GM12873 (cell line): Measurements from ENCODE around the gene RNF111.
A peak's percentile ranks its signal among the peaks of the same experiment; 100 is the strongest.

Experiments
- TF ChIP-seq, protein P1 (sequence below): IDR thresholded peaks from 2 replicates; pipeline ENCODE4 v1.5.1; 2012; ENCODE audit warnings: low read depth, mild to moderate bottlenecking, moderate library complexity, low read length, control low read depth; ENCODE audit not compliant: insufficient read depth; ENCODE audit errors: missing control alignments

Gene RNF111

DNA sequence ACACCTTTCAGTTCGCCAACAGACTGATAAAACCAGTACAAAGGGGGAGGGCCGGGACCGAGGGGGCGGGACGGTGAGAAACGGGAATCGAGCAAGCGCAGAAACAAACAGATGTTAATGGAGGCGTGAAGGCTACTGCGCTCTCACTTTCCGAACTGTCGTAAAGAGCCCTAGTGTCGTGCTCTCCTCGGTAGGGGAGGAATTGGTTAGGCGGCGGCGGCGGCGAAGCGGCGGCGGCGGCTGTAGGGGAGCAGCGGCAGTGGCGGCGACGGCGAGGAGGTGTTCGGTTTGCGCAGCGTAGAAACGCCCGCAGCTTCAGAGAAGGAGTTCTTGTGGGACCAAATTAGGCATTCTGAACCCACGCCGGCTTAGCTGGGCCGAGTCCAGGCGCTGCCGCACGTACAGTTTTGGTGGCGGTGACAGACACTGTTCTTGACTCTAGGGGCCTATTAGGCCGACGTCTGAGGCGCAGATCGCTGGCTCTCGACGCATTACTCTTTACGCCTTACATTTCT, at the start of gene RNF111:
RNF111 (plus strand) TSS at position 173 of the 515 bp plus-strand sequence. CDS start 43,160 bp downstream, outside the sequence.
- TF ChIP-seq, protein P1, sequence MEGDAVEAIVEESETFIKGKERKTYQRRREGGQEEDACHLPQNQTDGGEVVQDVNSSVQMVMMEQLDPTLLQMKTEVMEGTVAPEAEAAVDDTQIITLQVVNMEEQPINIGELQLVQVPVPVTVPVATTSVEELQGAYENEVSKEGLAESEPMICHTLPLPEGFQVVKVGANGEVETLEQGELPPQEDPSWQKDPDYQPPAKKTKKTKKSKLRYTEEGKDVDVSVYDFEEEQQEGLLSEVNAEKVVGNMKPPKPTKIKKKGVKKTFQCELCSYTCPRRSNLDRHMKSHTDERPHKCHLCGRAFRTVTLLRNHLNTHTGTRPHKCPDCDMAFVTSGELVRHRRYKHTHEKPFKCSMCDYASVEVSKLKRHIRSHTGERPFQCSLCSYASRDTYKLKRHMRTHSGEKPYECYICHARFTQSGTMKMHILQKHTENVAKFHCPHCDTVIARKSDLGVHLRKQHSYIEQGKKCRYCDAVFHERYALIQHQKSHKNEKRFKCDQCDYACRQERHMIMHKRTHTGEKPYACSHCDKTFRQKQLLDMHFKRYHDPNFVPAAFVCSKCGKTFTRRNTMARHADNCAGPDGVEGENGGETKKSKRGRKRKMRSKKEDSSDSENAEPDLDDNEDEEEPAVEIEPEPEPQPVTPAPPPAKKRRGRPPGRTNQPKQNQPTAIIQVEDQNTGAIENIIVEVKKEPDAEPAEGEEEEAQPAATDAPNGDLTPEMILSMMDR, result no peak

DNA sequence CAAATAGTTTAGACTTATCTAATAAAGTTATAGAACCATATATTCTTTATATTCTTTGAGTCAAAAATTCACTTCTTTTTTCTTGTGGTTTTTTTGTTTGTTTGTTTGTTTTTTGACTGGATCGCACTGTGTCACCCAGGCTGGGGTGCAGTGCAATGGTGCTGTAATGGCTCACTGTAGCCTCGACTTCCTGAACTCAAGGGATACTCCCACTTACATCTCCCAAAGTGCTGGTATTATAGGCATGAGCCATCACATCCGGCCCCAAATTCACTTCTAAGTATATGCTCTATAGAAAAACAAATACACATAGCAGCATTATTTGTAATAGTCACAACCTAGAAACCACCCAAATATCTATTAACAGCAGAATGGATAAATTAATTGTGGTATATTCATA, 40.3 kb upstream of the RNF111 start:
- TF ChIP-seq, protein P1, result no peak

DNA sequence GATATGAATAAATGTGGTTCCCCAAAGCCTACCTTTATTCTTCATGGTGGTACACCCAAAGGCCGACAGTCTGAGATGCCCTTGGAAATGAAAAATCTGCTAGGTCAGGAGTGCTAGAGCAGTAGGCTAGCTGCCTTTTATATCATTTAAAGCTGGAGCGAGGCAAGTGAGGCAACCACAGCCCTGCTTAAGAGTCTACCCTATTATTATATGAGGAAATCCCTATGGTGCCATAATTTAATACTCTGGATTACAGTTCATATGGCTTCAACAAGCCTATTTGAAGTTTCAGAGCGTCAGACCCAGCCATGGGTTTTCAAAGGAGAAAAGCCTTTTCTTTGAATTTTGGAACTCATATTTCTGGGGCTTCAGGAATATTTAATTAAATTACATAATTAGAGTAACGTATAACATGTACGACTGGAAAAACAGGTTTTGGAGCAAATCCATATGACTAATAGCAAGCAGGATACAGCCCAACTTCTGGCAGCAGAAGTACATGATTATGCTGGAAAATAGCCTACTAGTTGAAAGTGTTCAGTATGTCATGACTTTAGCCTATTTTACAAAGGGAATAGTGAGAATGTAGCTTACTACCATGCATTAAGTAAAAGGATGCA, 36.0 kb upstream of the RNF111 start:
- TF ChIP-seq, protein P1, result no peak

DNA sequence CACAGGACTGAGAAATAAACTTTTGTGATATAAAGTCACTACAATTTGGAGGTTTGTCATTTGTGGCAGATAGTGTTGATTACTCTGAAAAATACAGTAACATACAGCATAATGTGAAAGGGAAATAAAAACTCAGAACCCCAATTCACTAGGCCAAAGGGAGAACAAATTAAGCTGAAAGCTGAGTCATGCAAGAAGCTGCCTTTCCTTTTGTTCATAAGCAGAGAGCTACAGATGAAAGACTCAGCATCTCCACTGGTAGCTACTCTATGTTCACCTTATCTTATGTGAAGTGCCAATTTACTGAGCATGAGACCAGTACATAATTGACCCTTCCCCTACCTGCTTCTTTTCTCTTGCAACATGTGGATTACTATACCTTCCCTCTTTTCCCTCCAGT, 34.7 kb upstream of the RNF111 start:
- TF ChIP-seq, protein P1, result no peak

DNA sequence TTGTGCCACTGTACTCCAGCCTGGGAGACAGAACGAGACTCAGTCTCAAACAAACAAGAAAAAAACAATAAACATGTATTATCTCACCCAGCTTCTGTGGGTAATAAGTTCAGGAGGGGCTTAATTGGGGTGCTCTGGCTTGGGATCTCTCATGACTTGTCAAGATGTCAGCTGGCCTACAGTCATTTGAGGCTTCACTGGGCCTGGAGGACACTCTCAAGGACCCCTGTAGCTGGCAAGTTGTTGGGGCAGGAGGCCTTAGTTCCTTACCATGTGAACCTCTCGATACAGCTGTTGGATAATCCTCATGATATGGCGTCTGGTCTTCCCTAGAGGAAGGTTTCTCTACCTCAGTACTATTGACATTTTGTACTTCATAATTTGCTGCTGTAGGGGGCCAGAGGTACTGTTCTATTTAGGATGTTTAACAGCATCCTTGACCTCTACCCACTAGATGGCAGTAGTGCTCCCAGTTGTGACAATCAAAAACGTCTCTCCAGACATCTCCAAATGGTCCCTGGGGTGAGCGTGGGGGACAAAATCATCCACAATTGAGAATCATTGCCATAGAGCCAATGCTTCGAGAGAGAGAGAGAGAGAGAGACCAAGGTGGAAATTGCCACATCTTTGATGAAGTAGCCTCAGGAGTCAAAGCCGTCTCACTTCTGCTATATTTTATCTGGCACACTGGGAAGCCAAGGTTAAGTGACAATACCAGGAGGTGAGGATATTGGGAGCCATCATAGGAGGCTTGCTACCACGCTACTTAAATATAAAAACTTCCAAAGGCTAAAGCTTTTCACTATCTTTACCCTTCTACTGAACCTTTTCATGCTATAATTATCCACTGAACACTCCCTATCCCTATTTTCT, 30.1 kb upstream of the RNF111 start:
- TF ChIP-seq, protein P1, result peak; percentile 82

DNA sequence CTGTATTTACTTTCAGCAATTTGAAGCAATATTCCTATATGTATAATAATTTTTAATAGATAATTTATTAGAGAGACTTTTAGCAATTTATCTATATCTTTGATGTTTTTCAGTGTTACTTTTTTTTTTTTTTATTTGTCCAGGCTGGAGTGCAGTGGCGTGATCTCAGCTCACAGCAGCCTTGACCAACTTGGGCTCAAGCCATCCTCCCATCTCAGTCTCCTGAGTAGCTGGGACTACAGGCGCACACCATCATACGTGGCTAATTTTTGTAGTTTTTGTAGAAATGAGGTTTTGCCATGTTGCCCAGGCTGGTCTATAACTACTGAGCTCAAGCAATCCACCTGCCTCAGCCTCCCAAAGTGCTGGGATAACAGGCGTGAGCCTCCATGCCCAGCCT, 28.7 kb upstream of the RNF111 start:
- TF ChIP-seq, protein P1, result no peak

DNA sequence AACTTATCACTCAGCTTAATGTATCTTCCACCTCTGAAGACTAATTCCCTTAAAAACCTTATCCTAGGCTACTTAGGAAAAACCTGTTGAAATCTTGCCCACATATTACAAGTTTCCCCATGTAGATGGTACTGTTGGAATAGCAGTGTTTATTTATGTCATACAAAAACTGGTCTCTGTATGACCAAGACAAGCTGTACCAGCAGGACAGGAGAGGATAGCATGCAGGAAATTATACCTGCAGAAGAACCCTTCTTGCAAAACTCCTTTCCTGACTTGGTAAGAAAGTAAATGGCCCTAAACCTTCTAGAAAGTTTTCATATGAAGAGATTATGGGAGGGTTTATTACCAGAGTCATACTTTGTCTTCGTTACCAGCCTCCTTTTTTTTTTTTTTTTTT, 25.3 kb upstream of the RNF111 start:
- TF ChIP-seq, protein P1, result no peak
